Pancreas (tissue), 10 donors: Measurements from ENCODE around the gene NUDT16. TPM values are rescaled to one million over a fixed set of nuclear protein-coding genes. Genes with fewer than 3 reads are reported as not detected.

Source experiments
- ATAC-seq, 4 donors: fragments of 200-7000 bp; cut with Tn5 transposase; one replicate each; pipeline versions ENCODE4 v1.8.0 to v1.9.1; 2020; ENCODE audit warnings: mild to moderate bottlenecking in 4 of 4, moderate library complexity in 4 of 4
- DNase-seq, 6 donors: peaks; one replicate each; pipeline ENCODE4 v3.0.0-alpha.2; 2020
- FAIRE-seq: peaks from 2 replicates; lab custom pipeline; 2012; peaks lifted over from hg19 to GRCh38; lab: Jason Lieb, UNC
- H3K27ac ChIP-seq, 4 donors: fragments of 200-600 bp; sonication (generic); 1 replicate in 3 of 4; 2 replicates in 1 of 4; pipeline versions ENCODE4 v1.5.0 to v1.8.0; 2020
- H3K27me3 ChIP-seq, 4 donors: fragments of 200-600 bp; one replicate each; pipeline ENCODE4 v1.8.0; 2021
- H3K36me3 ChIP-seq, 3 donors: fragments of 200-600 bp; sonication (generic) in 1 of 3; one replicate each; pipeline versions ENCODE4 v1.5.0 to v1.8.0; 2020 to 2021
- H3K4me1 ChIP-seq, 3 donors: fragments of 200-600 bp; one replicate each; pipeline ENCODE4 v1.8.0; 2021
- H3K4me3 ChIP-seq, 4 donors: fragments of 200-600 bp; sonication (generic) in 2 of 4; one replicate each; pipeline versions ENCODE4 v1.5.0 to v1.8.0; 2020 to 2021
- H3K9me3 ChIP-seq, 4 donors: fragments of 200-600 bp; one replicate each; pipeline ENCODE4 v1.8.0; 2021
- CTCF ChIP-seq, 4 donors: fragments of 200-600 bp; sonication (generic) in 3 of 4; IDR thresholded peaks; one replicate each; pipeline versions ENCODE4 v1.5.0 to v1.8.0; 2021; ENCODE audit warnings: antibody characterized with exemption in 4 of 4
- WGBS, 2 donors: extraction: QIAGEN DNeasy Blood & Tissue Kit; methylation state at CpG; one replicate each; pipeline ENCODE4 v1.1.7; 2013; 5-methylcytosine and 5-hydroxymethylcytosine counted together
- intact Hi-C, 3 donors: fragments of 100-400 bp; cut with DNase I; formaldehyde crosslinking; loops; one replicate each; pipeline versions ENCODE4 v1.11.1 to v1.14.2; 2022
- polyA plus RNA-seq, 2 donors: library from polyadenylated mRNA; stranded (reverse); fragments of 200-250 nt; gene quantifications; one replicate each; pipeline ENCODE4 v1.2.3, GENCODE V29; 2013
- total RNA-seq, 6 donors: library from RNA; stranded (reverse); fragmentation: NEBNext Ultra II Directional in 4 of 6; extraction: Animal tissue kit (Norgen Biotek cat#: 25700) in 4 of 6; gene quantifications; one replicate each; pipeline versions ENCODE4 v1.2.1 to v1.2.4, GENCODE V29; 2021 to 2023
- donor health status: healthy with polysubstance abuse.
- donor health status: DM: no; HTN: no; CAD: no; lungs with moderate emphysema.
- donor health status: DM: no; HTN: no; CAD: no.
- donor health status: control.
- donor health status: control.
- donor health status: Bipolar disorder and iron deficiency.
- donor health status: DM: yes; HTN: yes; CAD: no.
- donor health status: DM: no; HTN: no; CAD: no.
- donor health status: DM: no; HTN: no; CAD: no.
- donor health status: DM: yes; HTN: yes; CAD: no.

NUDT16 gene
- 10 to 100 TPM in 2 of 6 donors, 1 to 10 TPM in 4; 4.1 to 12.9 (median 7.7) TPM for total RNA-seq
- polyA plus RNA-seq, result 10 to 100 TPM in 1 of 2 donors, 1 to 10 TPM in 1; 9.8 to 14.1 TPM

- Histone ChIP-seq H3K4me3 (peak within 1 kb of the TSS; percentile 76 to 96 (median 87)), H3K4me1 (peaks cover 0 to 18% (median 0%) of the 10 kb centered on the region in 3 donors)
- intact Hi-C loops, result no loop called here
Measured at GRCh38 chr3:131381445-131382291, at the start of gene NUDT16. Gene NUDT16 (plus strand): TSS chr3:131381774. CDS start chr3:131381805, 31 bp downstream.

GRCh38 chr3:131338948-131339640, 42.5 kb upstream of the NUDT16 start:
- Histone ChIP-seq H3K4me3 (no peak overlapping the region), H3K27ac (no peak overlapping the region), H3K9me3 (no peaks in the 10 kb centered on the region), H3K36me3 (no peaks in the 10 kb centered on the region), H3K4me1 (no peaks in the 10 kb centered on the region), H3K27me3 (no peaks in the 10 kb centered on the region)
- ATAC-seq (no peak), DNase-seq (no peak), FAIRE-seq (no peak)
- no peak for TF ChIP-seq CTCF (IDR thresholded peaks at IDR 0.05)
- WGBS, 2 donors, result 89 to 90% methylated on average over 3 of the region's 3 CpGs
- intact Hi-C loops, result no loop called here

More at GRCh38 chr3:131381445-131382291, at the start of gene NUDT16:
- no peaks in the 10 kb centered on the region for H3K27me3 ChIP-seq
- DNase-seq (peak; percentile 99 to 100 (median 100)), FAIRE-seq (peak; percentile 98), ATAC-seq (peak; percentile 96 to 98 (median 97))
- H3K9me3 ChIP-seq, result no peaks in the 10 kb centered on the region
- WGBS, 2 donors, result 0% methylated on average over 72 to 73 of the region's 73 CpGs
- peak within 1 kb of the TSS; percentile 69 to 92 (median 86) for H3K27ac ChIP-seq
- H3K36me3 ChIP-seq, result no peaks in the 10 kb centered on the region
- no peak for TF ChIP-seq CTCF (IDR thresholded peaks at IDR 0.05)

- no peak overlapping the region for H3K4me3 ChIP-seq
- no peak for TF ChIP-seq CTCF (IDR thresholded peaks at IDR 0.05)
- H3K27ac ChIP-seq, result no peak overlapping the region
- no peaks in the 10 kb centered on the region for H3K27me3 ChIP-seq
- DNase-seq (no peak), FAIRE-seq (no peak), ATAC-seq (no peak)
- no peaks in the 10 kb centered on the region for H3K9me3 ChIP-seq
- 99 to 100% methylated on average over 2 of the region's 2 CpGs for WGBS, 2 donors
- no peaks in the 10 kb centered on the region for H3K4me1 ChIP-seq
- intact Hi-C loops, result no loop called here
- no peaks in the 10 kb centered on the region for H3K36me3 ChIP-seq
Measured at GRCh38 chr3:131341761-131342160, 39.8 kb upstream of the NUDT16 start.

- Histone ChIP-seq H3K27me3 (no peaks in the 10 kb centered on the region), H3K9me3 (no peaks in the 10 kb centered on the region), H3K36me3 (no peaks in the 10 kb centered on the region), H3K4me1 (peaks cover 0 to 9% (median 0%) of the 10 kb centered on the region in 3 donors), H3K27ac (no peak overlapping the region), H3K4me3 (no peak overlapping the region)
- 80 to 87% methylated on average over 2 of the region's 2 CpGs for WGBS, 2 donors
- intact Hi-C loops, result no loop called here
- DNase-seq, result no peak
- FAIRE-seq, result no peak
- no peak for ATAC-seq
- no peak for TF ChIP-seq CTCF (IDR thresholded peaks at IDR 0.05)
Measured at GRCh38 chr3:131348911-131349310, 32.7 kb upstream of the NUDT16 start.
